Progenitor cell of endocrine pancreas (in vitro differentiated cells): ENCODE measurements around the gene TEN1. TPM values are rescaled to one million over a fixed set of nuclear protein-coding genes. Genes with fewer than 3 reads are reported as not detected.

Experiments
- DNase-seq: peaks from one replicate; pipeline ENCODE4 v3.0.0; 2021; ENCODE audit warnings: low spot score; ENCODE audit not compliant: unreplicated experiment
- H3K27ac Mint-ChIP-seq: 2 replicates; pipeline ENCODE4 v1.8.0; 2021; ENCODE audit warnings: mild to moderate bottlenecking, moderate library complexity, mixed read lengths
- H3K27me3 Mint-ChIP-seq: 2 replicates; pipeline ENCODE4 v1.8.0; 2021; ENCODE audit warnings: mixed read lengths
- H3K36me3 Mint-ChIP-seq: 2 replicates; pipeline ENCODE4 v1.8.0; 2022; ENCODE audit warnings: mixed read lengths; ENCODE audit not compliant: insufficient read depth
- H3K4me1 Mint-ChIP-seq: 2 replicates; pipeline ENCODE4 v1.8.0; 2021; ENCODE audit warnings: low read depth, mixed read lengths
- H3K4me3 Mint-ChIP-seq: 2 replicates; pipeline ENCODE4 v1.8.0; 2021; ENCODE audit warnings: low read depth, mild to moderate bottlenecking, moderate library complexity, mixed read lengths
- H3K9me3 Mint-ChIP-seq: 2 replicates; pipeline ENCODE4 v1.8.0; 2021; ENCODE audit warnings: low read depth, mixed read lengths
- CTCF ChIP-seq: fragments of 200-600 bp; sonication (generic); IDR thresholded peaks from one replicate; pipeline ENCODE4 v1.5.0; 2021; ENCODE audit warnings: antibody characterized with exemption, mild to moderate bottlenecking; ENCODE audit not compliant: unreplicated experiment
- long read RNA-seq: library from polyadenylated mRNA; unstranded; transcript quantifications from one replicate; pipeline ENCODE4 v2.0.0, GENCODE V29; 2020
- total RNA-seq: library from RNA; stranded (reverse); gene quantifications from 2 replicates; pipeline ENCODE4 v1.2.1, GENCODE V29; 2021

TEN1 gene, protein sequence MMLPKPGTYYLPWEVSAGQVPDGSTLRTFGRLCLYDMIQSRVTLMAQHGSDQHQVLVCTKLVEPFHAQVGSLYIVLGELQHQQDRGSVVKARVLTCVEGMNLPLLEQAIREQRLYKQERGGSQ
- 19.8 and 23.9 TPM in 2 replicates for total RNA-seq
- long read RNA-seq, partial matches to known transcripts = 0 of 2 reads
- long read RNA-seq, other reads (novel, unspliced or antisense) = 0 of 2 reads

- Mint-ChIP-seq H3K27me3 (no peaks in the 10 kb centered on the region), H3K4me1 (peaks cover 53% of the 10 kb centered on the region), H3K36me3 (peaks cover 16% of the 10 kb centered on the region)
Observed at GRCh38 chr17:75978938-75979704, at the start of gene TEN1, which contains the start of gene ACOX1. Gene TEN1 (plus strand): TSS chr17:75979240. CDS start chr17:75986193, 6,953 bp downstream. Gene ACOX1 (minus strand): TSS chr17:75979166. CDS start chr17:75979073, 93 bp downstream.

DNA sequence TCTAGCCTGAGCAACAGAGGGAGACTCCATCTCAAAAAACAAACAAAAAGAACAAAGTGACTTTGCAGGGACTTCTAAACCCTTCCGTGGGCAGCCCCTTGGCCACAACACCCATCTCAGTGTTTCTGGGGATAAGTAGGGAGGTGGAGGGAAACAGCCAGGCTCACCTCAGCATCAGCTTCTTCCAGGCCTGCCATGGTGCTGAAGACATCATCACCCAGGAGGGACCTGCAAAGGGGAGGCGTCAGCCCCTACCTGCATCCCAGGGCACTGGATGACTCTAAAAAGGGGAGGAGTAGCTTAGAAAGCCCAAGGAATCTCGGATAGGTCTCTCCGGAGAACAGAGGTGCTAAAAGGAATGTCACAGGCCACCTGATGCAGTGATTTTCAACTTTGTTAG, 48.0 kb upstream of the TEN1 start:
- no peaks in the 10 kb centered on the region for H3K9me3 Mint-ChIP-seq
- H3K4me1 Mint-ChIP-seq = no peaks in the 10 kb centered on the region
- no peaks in the 10 kb centered on the region for H3K27me3 Mint-ChIP-seq
- no peak for DNase-seq
- peak overlapping the region; percentile 45 for H3K27ac Mint-ChIP-seq
- H3K36me3 Mint-ChIP-seq = peaks cover 1% of the 10 kb centered on the region
- TF ChIP-seq CTCF = no peak
- H3K4me3 Mint-ChIP-seq = no peak overlapping the region

More at GRCh38 chr17:75978938-75979704, at the start of gene TEN1, which contains the start of gene ACOX1:
- H3K4me3 Mint-ChIP-seq = peak within 1 kb of the TSS; percentile 89
- peak; percentile 47 for TF ChIP-seq CTCF
- H3K9me3 Mint-ChIP-seq = no peaks in the 10 kb centered on the region
- H3K27ac Mint-ChIP-seq = peak within 1 kb of the TSS; percentile 99
- peak; percentile 91 for DNase-seq

GRCh38 chr17:75932852-75933251, 46.2 kb upstream of the TEN1 start:
- peaks cover 1% of the 10 kb centered on the region for H3K36me3 Mint-ChIP-seq
- no peak for DNase-seq
- H3K27me3 Mint-ChIP-seq = no peaks in the 10 kb centered on the region
- no peak for TF ChIP-seq CTCF
- no peaks in the 10 kb centered on the region for H3K9me3 Mint-ChIP-seq
- no peak overlapping the region for H3K4me3 Mint-ChIP-seq
- no peaks in the 10 kb centered on the region for H3K4me1 Mint-ChIP-seq
- no peak overlapping the region for H3K27ac Mint-ChIP-seq

DNA sequence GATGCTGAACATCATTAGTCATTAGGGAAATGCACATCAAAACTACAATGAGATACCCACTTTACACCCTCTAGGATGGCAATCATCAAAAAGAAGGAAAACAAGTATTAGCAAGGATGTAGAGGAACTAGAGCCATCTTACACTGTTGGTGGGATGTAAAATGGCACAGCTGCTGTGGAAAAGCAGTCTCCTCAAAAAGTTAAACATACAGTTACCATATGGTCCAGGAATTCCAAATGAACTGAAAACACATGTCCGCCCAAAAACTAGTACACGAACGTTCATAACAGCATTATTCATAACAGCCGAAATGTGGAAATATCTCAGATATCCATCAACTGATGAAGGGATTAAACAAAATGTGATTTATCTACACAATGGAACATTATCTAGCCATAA, 45.2 kb upstream of the TEN1 start:
- no peaks in the 10 kb centered on the region for H3K27me3 Mint-ChIP-seq
- no peak overlapping the region for H3K27ac Mint-ChIP-seq
- no peak for TF ChIP-seq CTCF

DNA sequence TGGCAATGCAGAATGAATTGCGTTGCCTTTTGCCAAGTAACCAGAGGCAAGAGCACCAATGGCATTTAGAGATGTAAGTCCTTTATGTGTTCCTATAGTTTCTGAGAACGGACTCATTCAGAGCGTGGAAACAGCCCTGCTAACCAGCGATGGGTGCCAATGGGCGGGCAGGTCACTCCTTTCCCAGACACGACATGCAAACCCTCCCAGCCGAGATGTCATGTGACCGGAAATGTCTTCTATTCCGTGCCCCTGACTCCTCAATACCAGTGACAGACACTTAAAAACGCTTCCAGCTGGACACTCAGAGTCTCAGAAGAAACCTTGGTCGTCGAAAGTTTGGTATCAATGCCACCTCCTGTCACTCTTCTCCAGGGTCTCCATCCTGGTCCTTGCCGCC, 41.4 kb upstream of the TEN1 start:
- no peak for TF ChIP-seq CTCF
- Mint-ChIP-seq H3K36me3 (peaks cover 4% of the 10 kb centered on the region), H3K4me3 (no peak overlapping the region), H3K4me1 (peaks cover 7% of the 10 kb centered on the region), H3K27ac (no peak overlapping the region), H3K27me3 (no peaks in the 10 kb centered on the region), H3K9me3 (no peaks in the 10 kb centered on the region)
- no peak for DNase-seq

More for the DNA sequence above, 45.2 kb upstream of the TEN1 start:
- H3K36me3 Mint-ChIP-seq = peaks cover 1% of the 10 kb centered on the region
- no peaks in the 10 kb centered on the region for H3K9me3 Mint-ChIP-seq
- H3K4me3 Mint-ChIP-seq = no peak overlapping the region
- no peaks in the 10 kb centered on the region for H3K4me1 Mint-ChIP-seq
- DNase-seq = no peak
